Heart right ventricle (tissue), 16 donors: ENCODE data around the gene EXD3. TPM values are rescaled to one million over a fixed set of nuclear protein-coding genes. Genes with fewer than 3 reads are reported as not detected.

Experiments
- ATAC-seq, 8 donors: fragments of 200-7000 bp; cut with Tn5 transposase; one replicate each; pipeline ENCODE4 v1.9.1; 2020; ENCODE audit warnings: mild to moderate bottlenecking in 8 of 8, moderate library complexity in 8 of 8, moderate number of reproducible peaks in 1 of 8
- DNase-seq, 2 donors: peaks; one replicate each; pipeline ENCODE4 v3.0.0-alpha.2; 2020
- H3K27ac ChIP-seq, 10 donors: fragments of 200-600 bp; sonication (generic) in 2 of 10; one replicate each; pipeline versions ENCODE4 v1.5.0 to v1.8.0; 2020 to 2022; ENCODE audit warnings: mild to moderate bottlenecking in 3 of 10
- H3K27me3 ChIP-seq, 7 donors: fragments of 200-600 bp; one replicate each; pipeline ENCODE4 v1.8.0; 2021 to 2022; ENCODE audit warnings: mild to moderate bottlenecking in 2 of 7
- H3K36me3 ChIP-seq, 9 donors: fragments of 200-600 bp; sonication (generic) in 1 of 9; one replicate each; pipeline versions ENCODE4 v1.5.0 to v1.8.0; 2020 to 2022; ENCODE audit warnings: mild to moderate bottlenecking in 2 of 9
- H3K4me1 ChIP-seq, 9 donors: fragments of 200-600 bp; sonication (generic) in 1 of 9; one replicate each; pipeline versions ENCODE4 v1.5.0 to v1.8.0; 2020 to 2022; ENCODE audit warnings: mild to moderate bottlenecking in 4 of 9
- H3K4me3 ChIP-seq, 10 donors: fragments of 200-600 bp; sonication (generic) in 2 of 10; one replicate each; pipeline versions ENCODE4 v1.5.0 to v1.8.0; 2020 to 2022; ENCODE audit warnings: mild to moderate bottlenecking in 7 of 10, moderate library complexity in 2 of 10
- H3K9me3 ChIP-seq, 11 donors: fragments of 200-600 bp in 10 of 11; sonication (generic) in 2 of 11; one replicate each; pipeline versions ENCODE4 v1.5.0 to v1.8.0; 2013 to 2022; ENCODE audit warnings: mild to moderate bottlenecking in 2 of 11, control low read depth in 1 of 11, moderate library complexity in 1 of 11
- CTCF ChIP-seq, 9 donors: fragments of 200-600 bp; sonication (generic) in 2 of 9; IDR thresholded peaks; one replicate each; pipeline versions ENCODE4 v1.5.0 to v1.8.0; 2021 to 2022; ENCODE audit warnings: antibody characterized with exemption in 9 of 9, mild to moderate bottlenecking in 5 of 9, moderate library complexity in 1 of 9
- WGBS, 2 donors: extraction: QIAGEN DNeasy Blood & Tissue Kit; methylation state at CpG; one replicate each; pipeline ENCODE4 v1.1.7; 2013; ENCODE audit warnings: inconsistent platforms in 1 of 2; 5-methylcytosine and 5-hydroxymethylcytosine counted together
- intact Hi-C, 10 donors: fragments of 100-400 bp; cut with DNase I; formaldehyde crosslinking; loops; one replicate each; pipeline versions ENCODE4 v1.11.1 to v1.14.2; 2022
- polyA plus RNA-seq, 2 donors: library from polyadenylated mRNA; stranded (reverse); fragments of 200-250 nt; gene quantifications; one replicate each; pipeline ENCODE4 v1.2.3, GENCODE V29; 2013
- total RNA-seq, 10 donors: library from RNA; stranded (reverse); fragmentation: NEBNext Ultra II Directional in 3 of 10; extraction: Animal tissue kit (Norgen Biotek cat#: 25700) in 3 of 10; gene quantifications; one replicate each; pipeline versions ENCODE4 v1.2.1 to v1.2.4, GENCODE V29; 2021 to 2023
- donor health status: Arrhythmogenic right ventricular cardiomyopathy.
- donor health status: ischemic (EF 13 %, LVEDD 7.1; RV severe dilation, severe dysfunction).
- donor health status: healthy with polysubstance abuse.
- donor health status: DM: no; HTN: yes; CAD: no.
- donor health status: DM: no; HTN: no; CAD: no.
- donor health status: ischemic (EF 25% LVEDD 6.9; RV normal size, moderate dysfunction).
- donor health status: ischemic (EF 25% LVEDD 5.7; RV mildly dilated, moderate dysfunction).
- donor health status: healthy.
- donor health status: DM: yes; HTN: yes; CAD: no.
- donor health status: Ischemic cardiomyopathy.
- donor health status: ischemic (EF 35%, LVEDD 5.7; RV mildly dilated, moderate dysfunction).
- donor health status: nonischemic (EF 11% LVEDD 7.7; RV severe dilation, severe dysfunction).
- donor health status: DM: yes; HTN: yes; CAD: no.
- donor health status: PGD.
- donor health status: ischemic (EF 29% LVEDD 5.4; RV normal size, mild dysfunction).
- donor health status: nonischemic (EF 23%, LVEDD 6.1; RV moderate dilation, normal function).

EXD3 gene
- total and polyA plus RNA-seq, 12 donors, result 5.8 to 33.0 (median 9.2) TPM

GRCh38 chr9:137429546-137429890 is 6.6 kb upstream of the EXD3 start:
- intact Hi-C loops, result loop anchor here in 2 of 10 donors (10.0 kb wide), 1 partner anchor 95 kb away; no protein-coding TSS in a partner anchor
- ATAC-seq, result no peak
- Histone ChIP-seq H3K4me3 (no peak overlapping the region), H3K4me1 (peaks cover 0 to 14% (median 7%) of the 10 kb centered on the region in 9 donors), H3K9me3 (no peaks in the 10 kb centered on the region), H3K27ac (no peak overlapping the region), H3K36me3 (no peaks in the 10 kb centered on the region), H3K27me3 (no peaks in the 10 kb centered on the region)
- peak in 1 of 2 donors; percentile 12 for DNase-seq
- 74 to 75% methylated on average over 14 of the region's 14 CpGs for WGBS, 2 donors
- TF ChIP-seq CTCF (IDR thresholded peaks at IDR 0.05), result no peak

GRCh38 chr9:137428841-137429545 is 6.0 kb upstream of the EXD3 start:
- ATAC-seq (no peak), DNase-seq (peak in 1 of 2 donors; percentile 15)
- Histone ChIP-seq H3K4me1 (peaks cover 0 to 19% (median 10%) of the 10 kb centered on the region in 9 donors), H3K27me3 (no peaks in the 10 kb centered on the region), H3K4me3 (no peak overlapping the region), H3K27ac (no peak overlapping the region), H3K9me3 (no peaks in the 10 kb centered on the region), H3K36me3 (no peaks in the 10 kb centered on the region)
- WGBS, 2 donors, result 80 to 84% methylated on average over 27 of the region's 27 CpGs
- intact Hi-C loops, result loop anchor here in 2 of 10 donors (10.0 kb wide), 1 partner anchor 96 kb away; no protein-coding TSS in a partner anchor
- TF ChIP-seq CTCF (IDR thresholded peaks at IDR 0.05), result no peak

GRCh38 chr9:137428311-137428630 is 5.3 kb upstream of the EXD3 start:
- no peak for TF ChIP-seq CTCF (IDR thresholded peaks at IDR 0.05)
- DNase-seq (no peak), ATAC-seq (no peak)
- H3K4me1 ChIP-seq, result peaks cover 3 to 24% (median 10%) of the 10 kb centered on the region in 9 donors
- intact Hi-C loops, result loop anchor here in 2 of 10 donors (10.0 kb wide), 1 partner anchor 97 kb away; no protein-coding TSS in a partner anchor
- WGBS, 2 donors, result 75 to 78% methylated on average over 6 of the region's 6 CpGs
- H3K27ac ChIP-seq, result no peak overlapping the region
- H3K36me3 ChIP-seq, result no peaks in the 10 kb centered on the region
- no peak overlapping the region for H3K4me3 ChIP-seq
- no peaks in the 10 kb centered on the region for H3K9me3 ChIP-seq
- no peaks in the 10 kb centered on the region for H3K27me3 ChIP-seq

- Histone ChIP-seq H3K36me3 (no peaks in the 10 kb centered on the region), H3K9me3 (no peaks in the 10 kb centered on the region), H3K4me3 (no peak overlapping the region), H3K4me1 (peaks cover 3 to 24% (median 10%) of the 10 kb centered on the region in 9 donors), H3K27ac (no peak overlapping the region), H3K27me3 (no peaks in the 10 kb centered on the region)
- no peak for ATAC-seq
- WGBS, 2 donors, result 80 to 84% methylated on average over 27 of the region's 27 CpGs
- intact Hi-C loops, result loop anchor here in 2 of 10 donors (10.0 kb wide), 1 partner anchor 97 kb away; no protein-coding TSS in a partner anchor
- TF ChIP-seq CTCF (IDR thresholded peaks at IDR 0.05), result no peak
- no peak for DNase-seq
These were observed 4.7 kb upstream of the EXD3 start for GRCh38 chr9:137427454-137428310.
